ENCODE measurements around the gene PRRG1.
"Not testable (repeated sequence)": the region's sequence is repeated elsewhere in the genome, so short reads cannot be mapped to it uniquely, and the experiment has no call there.

Gene PRRG1

GRCh38 chrX:37378830-37379229 lies 29.7 kb downstream of the PRRG1 start:
- no peak for DNase-seq

- DNase-seq, result no peak
Observed at GRCh38 chrX:37380256-37380655, 31.1 kb downstream of the PRRG1 start.

GRCh38 chrX:37380924-37381323 lies 31.8 kb downstream of the PRRG1 start:
- DNase-seq, result no peak

- DNase-seq, result no peak
Observed at GRCh38 chrX:37383313-37383712, 34.1 kb downstream of the PRRG1 start.

- no peak for DNase-seq
Observed at GRCh38 chrX:37388413-37388812, 39.2 kb downstream of the PRRG1 start.

- no peak for DNase-seq
Observed at GRCh38 chrX:37405956-37406355, 56.8 kb downstream of the PRRG1 start.

- DNase-seq, result no peak
Observed at GRCh38 chrX:37407736-37408135, 58.6 kb downstream of the PRRG1 start.

- DNase-seq, result no peak
Observed at GRCh38 chrX:37409278-37409677, 60.1 kb downstream of the PRRG1 start.

GRCh38 chrX:37420185-37420584 lies 71.0 kb downstream of the PRRG1 start:
- DNase-seq, result no peak

- no peak for DNase-seq
Observed at GRCh38 chrX:37420756-37421155, 71.6 kb downstream of the PRRG1 start.

GRCh38 chrX:37424000-37424429 lies 74.9 kb downstream of the PRRG1 start:
- no peak for DNase-seq

GRCh38 chrX:37425370-37425769 lies 76.2 kb downstream of the PRRG1 start:
- DNase-seq, result no peak

GRCh38 chrX:37428962-37429361 lies 79.8 kb downstream of the PRRG1 start:
- DNase-seq, result not testable (repeated sequence)

GRCh38 chrX:37434362-37434761 lies 85.2 kb downstream of the PRRG1 start:
- DNase-seq, result no peak

GRCh38 chrX:37437160-37437559 lies 88.0 kb downstream of the PRRG1 start:
- no peak for DNase-seq

- DNase-seq, result no peak
Observed at GRCh38 chrX:37441377-37441776, 92.2 kb downstream of the PRRG1 start.

- DNase-seq, result no peak
Observed at GRCh38 chrX:37445182-37445581, 96.0 kb downstream of the PRRG1 start.

GRCh38 chrX:37453821-37454220 lies 104.7 kb downstream of the PRRG1 start:
- no peak for DNase-seq

- DNase-seq, result no peak
Observed at GRCh38 chrX:37454537-37455285, 105.5 kb downstream of the PRRG1 start.

- no peak for DNase-seq
Observed at GRCh38 chrX:37455381-37455780, 106.2 kb downstream of the PRRG1 start.

GRCh38 chrX:37460285-37460684 lies 111.1 kb downstream of the PRRG1 start:
- DNase-seq, result not testable (repeated sequence)

- DNase-seq, result no peak
Observed at GRCh38 chrX:37462346-37462745, 113.2 kb downstream of the PRRG1 start.

GRCh38 chrX:37468124-37468739 lies 119.1 kb downstream of the PRRG1 start:
- DNase-seq, result no peak

- no peak for DNase-seq
Observed at GRCh38 chrX:37470711-37471110, 121.5 kb downstream of the PRRG1 start.

- DNase-seq, result no peak
Observed at GRCh38 chrX:37472836-37473235, 123.7 kb downstream of the PRRG1 start.
